ENCODE measurements around the gene PTPRE.

DNA sequence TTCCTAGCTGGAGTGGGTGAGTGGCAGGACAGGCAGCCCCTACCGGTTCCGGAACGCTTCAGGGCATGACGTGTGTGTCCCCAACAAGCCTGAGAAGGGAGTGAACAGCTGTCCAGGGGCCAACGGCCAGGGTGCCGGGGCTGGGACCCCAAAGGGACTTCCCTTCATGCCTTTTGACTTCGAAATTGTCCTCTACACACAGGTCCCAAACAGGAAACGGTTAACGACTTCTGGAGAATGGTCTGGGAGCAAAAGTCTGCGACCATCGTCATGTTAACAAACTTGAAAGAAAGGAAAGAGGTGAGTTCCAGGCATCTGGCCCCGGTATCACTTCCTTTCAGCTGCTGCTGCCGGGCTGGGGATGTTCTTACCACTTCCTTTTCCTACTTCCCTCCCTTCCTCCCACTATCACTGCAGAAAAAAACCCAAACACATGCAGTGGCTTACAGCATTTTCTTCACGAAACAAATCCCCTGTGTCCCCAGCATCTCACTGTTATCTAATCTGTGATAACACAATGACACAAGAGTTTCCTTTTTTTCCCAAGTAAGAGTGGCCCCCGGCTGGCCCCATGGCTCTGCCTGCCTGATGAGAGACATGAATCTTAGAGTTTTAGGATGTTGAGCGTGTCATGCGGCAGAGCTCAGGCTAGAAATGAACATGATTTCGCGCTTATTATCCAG is 156.1 kb downstream of the PTPRE start:
- TF ChIP-seq POLR2A (IDR thresholded peaks at IDR 0.05; ENCODE audit: extremely low read depth, insufficient read length) (no peak), CTCF (IDR thresholded peaks at IDR 0.05; ENCODE audit: low read depth, low read length) (no peak), MYC (IDR thresholded peaks at IDR 0.05; ENCODE audit: low read depth, low read length) (no peak)
- TF ChIP-seq, protein P1, sequence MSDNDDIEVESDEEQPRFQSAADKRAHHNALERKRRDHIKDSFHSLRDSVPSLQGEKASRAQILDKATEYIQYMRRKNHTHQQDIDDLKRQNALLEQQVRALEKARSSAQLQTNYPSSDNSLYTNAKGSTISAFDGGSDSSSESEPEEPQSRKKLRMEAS (IDR thresholded peaks at IDR 0.05; ENCODE audit: low read depth, low read length): 0 out of 2 replicates have a peak, but pooled peaks have one; percentile 43
